Myocyte (in vitro differentiated cells): ENCODE data around the gene PQBP1. TPM values are rescaled to one million over a fixed set of nuclear protein-coding genes. Genes with fewer than 3 reads are reported as not detected.
"Not testable (repeated sequence)": the region's sequence is repeated elsewhere in the genome, so short reads cannot be mapped to it uniquely, and the experiment has no call there.

Experiments
- DNase-seq: peaks from one replicate; pipeline ENCODE4 v3.0.0-alpha.2; 2012; ENCODE audit warnings: low read depth
- polyA plus RNA-seq: library from polyadenylated mRNA; unstranded; fragments of >200 nt; gene quantifications from one replicate; pipeline ENCODE4 v1.2.1, GENCODE V29; 2012; ENCODE audit warnings: missing spikeins
- total RNA-seq: library from RNA; depleted of rRNA; stranded (reverse); fragments of >200 nt; gene quantifications from 2 replicates; pipeline ENCODE4 v1.2.3, GENCODE V29; 2014

PQBP1 gene
- 37.6 and 44.7 TPM in 2 replicates for total RNA-seq
- 79.0 TPM for polyA plus RNA-seq

DNA sequence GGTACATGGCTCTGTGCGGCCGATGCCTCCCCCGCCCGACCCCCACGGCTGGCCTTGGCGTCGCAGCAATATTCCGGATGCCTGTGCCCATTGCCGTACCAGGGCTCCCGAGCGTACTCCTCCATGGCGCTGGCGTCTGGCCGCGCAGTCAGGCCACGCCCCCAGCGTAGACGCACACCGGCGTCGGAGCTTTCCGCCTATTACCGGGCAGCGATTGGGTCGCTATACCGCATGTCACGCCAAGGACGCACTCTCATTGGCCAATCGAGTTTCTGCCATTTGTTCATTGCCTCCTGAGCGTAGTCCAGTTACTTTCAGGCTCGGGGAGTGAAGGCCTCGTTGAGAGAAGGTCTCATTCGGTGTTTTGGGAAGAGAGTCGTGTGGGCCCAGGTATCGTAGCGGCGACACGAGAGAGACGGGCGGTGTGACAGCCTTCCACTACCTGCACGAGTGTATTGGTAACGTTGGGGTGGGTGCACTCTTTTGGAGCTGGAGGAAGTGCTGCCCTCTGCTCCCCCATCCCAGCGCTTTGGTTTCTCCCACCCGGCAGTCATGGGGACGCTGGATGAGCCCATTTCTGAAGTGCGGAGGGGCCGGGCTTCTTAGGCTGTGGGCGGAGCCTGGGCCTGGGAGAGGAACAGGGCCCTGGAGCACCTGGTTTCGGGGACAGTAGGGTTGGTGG is at the start of gene PQBP1, which contains the start of gene TIMM17B:
Gene PQBP1 (plus strand): TSS at position 306 of the 682 bp plus-strand sequence. CDS start 580 bp downstream, outside the sequence.
Gene TIMM17B (minus strand): TSS at position 144 of the 682 bp plus-strand sequence. CDS start 19 bp downstream, at position 125.
- DNase-seq = peak; percentile 96

DNA sequence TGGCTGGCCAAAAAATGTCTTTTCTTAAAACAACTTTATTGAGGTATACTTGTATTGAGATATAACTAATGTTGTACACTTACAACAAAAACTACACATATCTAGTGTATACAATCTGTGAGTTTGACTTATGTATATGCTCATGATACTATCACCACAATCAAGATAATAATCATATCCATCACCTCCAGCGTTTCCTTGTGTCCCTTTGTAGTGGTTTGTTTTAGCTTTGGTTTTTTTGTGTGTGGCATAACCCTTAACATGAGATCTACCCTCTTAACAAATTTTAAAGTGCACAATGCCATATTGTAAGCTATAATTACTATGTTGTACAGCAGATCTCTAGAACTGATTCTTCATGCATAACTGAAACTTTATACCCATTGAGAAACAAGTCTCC is 48.9 kb upstream of the PQBP1 start:
- DNase-seq = no peak

DNA sequence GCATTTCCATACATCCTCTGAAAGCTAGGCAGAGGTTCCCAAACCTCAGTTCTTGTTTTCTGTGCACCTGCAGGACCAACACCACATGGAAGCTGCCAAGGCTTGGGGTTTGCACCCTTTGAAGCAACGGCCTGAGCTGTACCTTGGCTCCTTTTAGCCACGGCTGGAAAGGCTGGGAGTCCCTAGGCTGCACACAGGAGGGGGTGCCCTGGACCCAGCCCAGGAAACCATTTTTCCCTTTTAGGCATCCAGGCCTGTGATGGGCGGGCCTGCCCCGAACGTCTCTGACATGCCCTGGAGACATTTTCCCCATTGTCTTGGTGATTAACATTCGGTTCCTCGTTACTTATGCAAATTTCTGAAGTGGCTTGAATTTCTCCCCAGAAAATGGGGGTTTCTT is 44.9 kb upstream of the PQBP1 start:
- no peak for DNase-seq

DNA sequence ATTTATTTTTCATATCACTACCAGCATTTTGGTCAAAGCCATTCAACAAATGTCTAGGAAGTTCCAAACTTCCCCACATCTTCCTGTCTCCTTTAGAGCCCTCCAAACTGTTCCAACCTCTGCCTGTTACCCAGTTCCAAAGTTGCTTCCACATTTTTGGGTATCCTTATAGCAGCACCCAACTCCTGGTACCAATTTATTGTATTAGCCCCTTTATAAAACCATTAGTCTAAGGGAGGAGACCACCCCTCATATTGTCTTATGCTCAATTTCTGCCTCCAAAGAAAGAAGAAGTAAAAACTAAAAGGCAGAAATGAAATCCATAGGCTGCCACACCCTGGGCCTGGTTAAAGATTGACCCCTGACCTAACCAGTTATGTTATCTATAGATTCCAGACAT is 44.2 kb upstream of the PQBP1 start:
- DNase-seq = not testable (repeated sequence)

GRCh38 chrX:48854121-48854804 is 43.5 kb upstream of the PQBP1 start:
- not testable (repeated sequence) for DNase-seq

DNA sequence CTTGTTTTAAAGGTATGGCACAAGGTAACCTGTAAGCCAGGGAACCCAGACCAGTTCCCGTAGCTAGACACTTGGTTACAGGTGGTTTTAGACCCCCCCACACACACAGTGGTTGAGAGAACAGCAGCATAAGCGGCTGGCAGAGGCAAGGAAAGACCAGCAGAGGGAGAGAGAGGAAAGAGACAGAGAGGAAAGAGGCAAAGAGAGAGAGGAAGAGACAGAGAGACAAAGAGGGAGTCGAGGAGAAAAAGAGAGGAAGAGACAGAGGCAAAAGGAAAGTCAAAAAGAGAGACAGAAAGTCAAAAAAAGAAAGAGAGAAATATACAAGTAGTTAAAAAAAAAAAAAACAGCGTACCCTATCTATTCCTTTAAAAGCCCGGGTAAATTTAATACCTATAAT is 42.8 kb upstream of the PQBP1 start:
- peak; percentile 19 for DNase-seq

DNA sequence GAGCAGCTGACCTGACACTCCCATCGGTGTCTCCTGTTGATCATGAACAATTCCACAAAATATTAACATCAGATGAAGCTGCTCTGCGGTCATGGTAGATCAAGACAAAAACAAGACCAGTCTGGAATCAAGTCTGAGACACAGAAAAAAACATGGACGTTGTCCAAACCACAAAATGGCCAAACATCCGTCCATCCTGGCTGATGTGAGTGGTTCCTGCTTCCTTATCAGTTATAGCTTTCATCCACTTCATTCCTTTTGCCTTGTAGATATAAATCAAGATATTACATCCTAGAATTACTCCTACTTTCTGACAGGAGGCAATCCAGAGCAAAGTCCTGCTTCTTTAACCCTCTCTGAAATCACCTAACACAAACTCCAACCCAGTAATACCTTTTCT is 33.5 kb upstream of the PQBP1 start:
- DNase-seq = peak; percentile 49

DNA sequence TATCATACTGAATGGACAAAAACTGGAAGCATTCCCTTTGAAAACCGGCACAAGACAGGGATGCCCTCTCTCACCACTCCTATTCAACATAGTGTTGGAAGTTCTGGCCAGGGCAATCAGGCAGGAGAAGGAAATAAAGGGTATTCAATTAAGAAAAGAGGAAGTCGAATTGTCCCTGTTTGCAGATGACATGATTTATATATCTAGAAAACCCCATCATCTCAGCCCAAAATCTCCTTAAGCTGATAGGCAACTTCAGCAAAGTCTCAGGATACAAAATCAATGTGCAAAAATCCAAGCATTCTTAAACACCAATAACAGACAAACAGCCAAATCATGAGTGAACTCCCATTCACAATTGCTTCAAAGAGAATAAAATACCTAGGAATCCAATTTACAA is 25.7 kb upstream of the PQBP1 start:
- not testable (repeated sequence) for DNase-seq

DNA sequence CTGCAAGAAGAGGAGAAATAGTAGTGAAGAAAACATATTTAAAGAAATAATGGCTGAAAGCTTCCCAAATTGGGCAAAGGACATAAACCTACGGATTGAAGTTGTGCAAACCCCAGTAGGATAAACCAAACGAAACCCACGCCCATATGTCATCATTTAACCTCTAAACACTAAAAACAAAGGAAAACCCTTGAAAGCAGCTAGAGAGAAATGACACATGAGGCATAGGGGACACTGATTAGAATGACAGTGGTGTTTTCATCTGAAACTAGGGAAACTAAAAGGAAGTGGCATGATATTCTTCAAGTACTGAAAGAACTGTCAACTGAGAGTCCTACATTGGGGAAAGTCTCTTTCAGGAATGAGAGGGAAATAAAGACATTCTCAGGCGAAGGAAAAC is 20.8 kb upstream of the PQBP1 start:
- not testable (repeated sequence) for DNase-seq

- DNase-seq = no peak
Observed at GRCh38 chrX:48883729-48884128, 14.0 kb upstream of the PQBP1 start.

GRCh38 chrX:48886586-48886985 is 11.1 kb upstream of the PQBP1 start:
- not testable (repeated sequence) for DNase-seq

GRCh38 chrX:48890296-48890925 is 7.3 kb upstream of the PQBP1 start:
- no peak for DNase-seq

GRCh38 chrX:48890934-48891401 is 6.8 kb upstream of the PQBP1 start:
- peak; percentile 2 for DNase-seq

DNA sequence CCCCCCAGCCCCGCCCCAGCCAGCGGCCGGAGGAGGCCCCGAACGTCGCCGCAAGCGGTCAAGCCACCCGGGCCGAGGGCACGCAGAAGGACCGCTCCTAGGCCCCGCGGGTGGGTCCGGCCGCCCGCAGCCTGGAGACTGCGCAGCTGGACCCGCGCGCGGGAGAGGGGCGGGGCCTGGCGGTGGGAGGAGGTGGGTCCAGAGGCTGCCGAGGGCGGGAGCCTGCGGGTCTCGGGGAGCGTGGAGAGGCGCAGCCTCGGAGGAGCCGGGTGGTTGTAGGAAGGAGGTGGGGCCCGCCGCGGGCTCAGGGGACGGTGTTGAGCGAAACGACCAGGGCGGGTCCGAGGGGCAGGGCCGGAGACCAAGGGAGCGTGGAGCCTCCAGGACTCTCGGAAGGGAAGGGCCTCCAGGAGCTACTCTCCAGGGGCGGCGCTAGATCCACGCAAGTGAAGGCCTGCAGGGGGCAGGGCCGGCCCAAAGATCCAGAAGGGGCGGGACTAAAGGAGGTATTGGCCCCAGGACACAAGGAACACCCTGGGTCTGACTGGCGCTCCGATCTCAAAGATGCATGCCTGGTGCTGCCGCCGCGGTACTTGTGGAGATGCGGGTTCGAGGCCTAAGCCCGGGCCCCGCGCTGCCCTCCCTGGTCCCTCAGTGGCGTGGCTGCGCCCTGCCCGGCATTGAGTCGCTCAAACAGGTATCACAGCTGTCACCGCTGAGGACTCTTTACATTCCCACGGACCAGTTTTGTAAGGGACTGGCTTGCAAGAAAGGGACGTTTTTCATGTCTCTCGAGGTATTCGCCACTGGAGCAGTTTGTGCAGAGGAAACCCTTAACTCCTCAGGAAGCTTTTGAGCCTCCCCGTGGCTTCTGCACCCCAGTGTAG is 6.1 kb upstream of the PQBP1 start:
- DNase-seq = peak; percentile 85

- DNase-seq = no peak
Observed at GRCh38 chrX:48892896-48893295, 4.8 kb upstream of the PQBP1 start.

GRCh38 chrX:48893556-48894348 is 4.0 kb upstream of the PQBP1 start:
- no peak for DNase-seq

- no peak for DNase-seq
Observed at GRCh38 chrX:48894891-48895290, 2.8 kb upstream of the PQBP1 start.

DNA sequence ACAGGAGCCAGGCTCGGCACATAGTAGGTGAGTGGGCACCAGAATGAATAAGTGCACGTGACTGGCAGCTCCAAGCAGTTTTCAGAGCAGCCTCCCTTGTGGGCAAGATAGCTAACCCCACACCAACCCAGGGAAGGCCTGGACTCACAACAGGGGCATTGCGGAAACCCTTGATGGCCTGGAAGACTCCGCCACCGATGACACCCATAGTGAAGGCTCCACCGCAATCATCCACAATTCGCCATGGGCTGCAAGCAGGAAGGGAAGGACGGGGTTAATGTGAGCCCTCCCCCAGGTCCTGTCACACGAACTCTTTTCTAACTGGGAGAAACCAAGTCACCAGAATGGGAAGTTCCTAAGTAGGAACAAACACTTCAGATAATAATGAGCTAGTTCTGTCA is 1.1 kb upstream of the PQBP1 start:
- DNase-seq = peak; percentile 36

DNA sequence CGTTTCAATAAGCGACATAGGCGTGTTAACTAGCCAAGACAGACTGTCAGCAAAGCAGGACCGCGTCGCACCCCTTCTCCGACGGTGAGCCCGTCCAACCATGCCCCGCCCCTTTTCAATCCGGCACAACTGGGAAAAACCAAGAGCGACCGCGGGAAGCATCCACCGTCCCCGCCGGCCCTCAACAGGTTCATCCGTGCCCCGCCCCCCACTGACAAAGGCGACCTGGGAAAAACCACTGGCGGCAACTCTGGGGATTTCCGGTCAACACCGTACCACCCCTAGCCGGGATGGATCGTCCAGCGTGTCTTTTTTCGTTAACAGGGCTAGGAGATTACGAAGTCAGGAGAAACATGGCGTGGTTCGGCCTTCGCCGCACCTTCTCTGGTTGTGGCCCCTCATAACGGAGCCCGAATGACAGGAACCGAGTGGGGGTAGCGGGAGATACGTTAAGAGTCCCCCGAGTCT is 539 bp upstream of the PQBP1 start:
- DNase-seq = peak; percentile 80

- no peak for DNase-seq
Observed at GRCh38 chrX:48899078-48899410, 1.3 kb downstream of the PQBP1 start.
